ENCODE measurements around the gene NUAK1.

DNA sequence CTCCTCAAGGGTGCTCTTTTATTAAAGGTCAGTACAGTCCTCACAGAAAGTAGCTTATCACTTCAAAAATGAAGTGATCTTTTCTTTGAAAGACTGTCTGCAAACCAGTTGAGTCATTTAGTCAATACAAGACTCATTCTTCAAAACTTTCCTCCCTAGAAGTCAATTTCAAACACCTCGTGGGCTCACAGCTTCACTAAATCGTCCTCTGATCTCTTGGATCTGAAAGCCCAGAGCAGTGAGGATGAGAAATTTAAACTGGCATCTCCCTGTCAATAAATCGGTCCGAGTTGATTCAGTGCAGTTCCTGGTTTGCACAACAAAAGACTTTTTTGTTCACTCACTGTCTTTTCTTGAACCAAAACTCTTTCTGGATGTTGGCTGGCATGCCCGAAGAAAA, 44.5 kb downstream of the NUAK1 start:
- TF ChIP-seq CTCF (IDR thresholded peaks at IDR 0.05; ENCODE audit: insufficient read depth, low read length) (no peak), POLR2AphosphoS5 (IDR thresholded peaks at IDR 0.05; ENCODE audit: low read depth) (no peak), REST (IDR thresholded peaks at IDR 0.05; ENCODE audit: insufficient replicate concordance, low read depth) (no peak)
